Measurements from ENCODE around the gene PLA2G4E.

PLA2G4E gene

GRCh38 chr15:42053010-42053409, 32.2 kb upstream of the PLA2G4E start:
- DNase-seq: no peak

- peak; percentile 65 for DNase-seq
Observed at GRCh38 chr15:42050484-42051255, 29.8 kb upstream of the PLA2G4E start.

- DNase-seq: no peak
Observed at GRCh38 chr15:42048821-42049200, 28.0 kb upstream of the PLA2G4E start.

- DNase-seq: no peak
Observed at GRCh38 chr15:42048080-42048820, 27.4 kb upstream of the PLA2G4E start.

GRCh38 chr15:42046597-42046996, 25.8 kb upstream of the PLA2G4E start:
- no peak for DNase-seq

- no peak for DNase-seq
Observed at GRCh38 chr15:42045211-42045615, 24.4 kb upstream of the PLA2G4E start.

GRCh38 chr15:42042602-42043400, 22.0 kb upstream of the PLA2G4E start:
- DNase-seq: no peak

- no peak for DNase-seq
Observed at GRCh38 chr15:42038401-42038800, 17.6 kb upstream of the PLA2G4E start.

- no peak for DNase-seq
Observed at GRCh38 chr15:42037656-42038055, 16.8 kb upstream of the PLA2G4E start.

GRCh38 chr15:42036966-42037365, 16.1 kb upstream of the PLA2G4E start:
- DNase-seq: no peak

GRCh38 chr15:42036112-42036905, 15.5 kb upstream of the PLA2G4E start:
- DNase-seq: no peak

- DNase-seq: no peak
Observed at GRCh38 chr15:42035435-42035761, 14.6 kb upstream of the PLA2G4E start.

- DNase-seq: no peak
Observed at GRCh38 chr15:42034628-42035434, 14.0 kb upstream of the PLA2G4E start.

GRCh38 chr15:42033214-42033873, 12.5 kb upstream of the PLA2G4E start:
- no peak for DNase-seq

GRCh38 chr15:42032376-42033213, 11.8 kb upstream of the PLA2G4E start:
- no peak for DNase-seq

GRCh38 chr15:42031198-42031915, 10.5 kb upstream of the PLA2G4E start:
- DNase-seq: no peak

GRCh38 chr15:42027521-42027920, 6.7 kb upstream of the PLA2G4E start:
- DNase-seq: no peak

- no peak for DNase-seq
Observed at GRCh38 chr15:42024303-42024702, 3.5 kb upstream of the PLA2G4E start.

- no peak for DNase-seq
Observed at GRCh38 chr15:42021593-42021992, 751 bp upstream of the PLA2G4E start.
